HG03442 (cell line): ENCODE data around the gene TEX2.

Experiments
- ATAC-seq: cut with Tn5 transposase; IDR thresholded peaks from one replicate; pipeline ENCODE4 v1.9.1; 2021; ENCODE audit warnings: mild to moderate bottlenecking, moderate library complexity; ENCODE audit not compliant: unreplicated experiment

Gene TEX2

DNA sequence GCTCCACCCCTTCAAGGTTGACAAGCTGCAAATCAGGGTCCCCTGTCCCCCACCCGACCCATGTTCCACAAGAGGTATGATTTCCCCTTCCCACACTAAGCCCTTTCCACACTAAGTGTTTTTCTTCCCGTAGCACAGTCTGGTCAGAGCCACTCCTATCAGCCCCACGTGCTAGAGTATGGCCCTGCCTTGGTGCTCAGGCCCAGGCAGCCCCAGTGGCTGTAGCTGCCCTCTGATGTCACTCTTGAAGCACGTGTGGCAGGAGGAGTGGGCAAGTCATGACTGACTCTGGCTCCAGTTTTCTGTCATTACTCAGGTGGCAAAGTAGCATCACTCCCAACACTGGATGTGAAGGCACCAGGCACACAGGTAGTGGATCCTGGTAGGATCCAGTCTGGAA, 97.7 kb downstream of the TEX2 start:
- no peak for ATAC-seq

GRCh38 chr17:64164596-64165285, 98.3 kb downstream of the TEX2 start:
- ATAC-seq, result no peak

GRCh38 chr17:64163468-64163867, 99.6 kb downstream of the TEX2 start:
- ATAC-seq, result no peak

- no peak for ATAC-seq
Observed at GRCh38 chr17:64162554-64162953, 100.5 kb downstream of the TEX2 start.

DNA sequence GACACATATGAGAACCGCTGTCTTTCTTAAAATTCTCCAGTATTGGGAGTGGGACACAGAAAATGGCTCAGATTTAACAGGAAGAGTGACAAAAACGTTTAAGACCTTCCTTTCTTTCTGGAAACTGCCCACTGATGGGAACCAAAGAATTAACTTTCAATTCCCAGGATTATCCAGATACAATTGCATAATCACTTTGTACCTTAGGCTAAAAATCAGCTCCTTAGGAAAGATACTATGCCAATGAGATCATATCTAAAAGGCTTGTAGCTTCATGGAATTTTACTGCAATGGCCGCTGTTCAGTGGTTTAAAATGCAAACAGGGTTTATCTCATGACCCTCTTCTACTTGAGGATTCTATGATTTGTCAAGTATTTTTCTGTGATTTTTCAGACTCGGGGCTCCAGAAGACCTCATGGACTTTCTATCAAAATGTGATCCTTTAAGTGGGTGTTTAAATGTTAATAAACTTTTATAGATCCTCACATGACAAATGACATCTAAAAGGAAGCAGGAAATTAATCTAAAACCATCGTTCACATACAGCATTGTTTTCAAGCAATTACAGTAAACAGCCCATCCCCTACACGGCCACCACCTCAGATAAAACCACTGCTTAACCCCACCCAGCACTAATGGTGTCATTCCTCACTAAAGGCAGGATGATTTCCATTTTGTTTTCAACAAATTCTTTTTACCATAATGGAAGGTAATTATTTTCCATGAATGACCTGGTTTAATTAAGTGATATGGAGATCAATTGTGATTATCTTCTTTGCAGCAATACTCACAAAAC, 101.5 kb downstream of the TEX2 start:
- no peak for ATAC-seq

- ATAC-seq, result no peak
Observed at GRCh38 chr17:64160378-64160777, 102.7 kb downstream of the TEX2 start.

GRCh38 chr17:64158831-64159590, 104.0 kb downstream of the TEX2 start:
- no peak for ATAC-seq

GRCh38 chr17:64158406-64158805, 104.7 kb downstream of the TEX2 start:
- ATAC-seq, result no peak

- no peak for ATAC-seq
Observed at GRCh38 chr17:64157669-64158180, 105.3 kb downstream of the TEX2 start.

- no peak for ATAC-seq
Observed at GRCh38 chr17:64156670-64157069, 106.4 kb downstream of the TEX2 start.

GRCh38 chr17:64155751-64156544, 107.1 kb downstream of the TEX2 start:
- ATAC-seq, result no peak

- no peak for ATAC-seq
Observed at GRCh38 chr17:64155129-64155528, 107.9 kb downstream of the TEX2 start.

DNA sequence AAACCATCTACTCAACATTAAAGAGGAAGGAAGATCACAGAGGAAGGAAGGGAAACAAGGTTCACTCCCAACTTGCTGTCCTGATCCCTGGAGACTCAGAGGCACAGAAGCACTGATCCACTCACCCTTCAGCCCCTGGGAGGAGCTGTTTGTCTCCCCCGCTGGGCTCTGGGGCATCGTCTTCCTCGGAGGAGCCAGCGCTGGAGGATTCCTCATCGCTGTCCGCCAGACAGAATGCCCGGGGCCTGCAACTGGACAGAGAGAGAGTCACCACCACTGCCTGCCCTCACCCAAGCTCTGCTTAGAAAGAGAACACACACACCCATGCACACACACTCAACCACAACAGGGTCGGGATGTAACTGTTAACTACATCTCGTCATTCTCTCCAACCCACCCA, 108.3 kb downstream of the TEX2 start:
- no peak for ATAC-seq

GRCh38 chr17:64154313-64154695, 108.8 kb downstream of the TEX2 start:
- no peak for ATAC-seq

GRCh38 chr17:64153565-64154312, 109.3 kb downstream of the TEX2 start:
- no peak for ATAC-seq

DNA sequence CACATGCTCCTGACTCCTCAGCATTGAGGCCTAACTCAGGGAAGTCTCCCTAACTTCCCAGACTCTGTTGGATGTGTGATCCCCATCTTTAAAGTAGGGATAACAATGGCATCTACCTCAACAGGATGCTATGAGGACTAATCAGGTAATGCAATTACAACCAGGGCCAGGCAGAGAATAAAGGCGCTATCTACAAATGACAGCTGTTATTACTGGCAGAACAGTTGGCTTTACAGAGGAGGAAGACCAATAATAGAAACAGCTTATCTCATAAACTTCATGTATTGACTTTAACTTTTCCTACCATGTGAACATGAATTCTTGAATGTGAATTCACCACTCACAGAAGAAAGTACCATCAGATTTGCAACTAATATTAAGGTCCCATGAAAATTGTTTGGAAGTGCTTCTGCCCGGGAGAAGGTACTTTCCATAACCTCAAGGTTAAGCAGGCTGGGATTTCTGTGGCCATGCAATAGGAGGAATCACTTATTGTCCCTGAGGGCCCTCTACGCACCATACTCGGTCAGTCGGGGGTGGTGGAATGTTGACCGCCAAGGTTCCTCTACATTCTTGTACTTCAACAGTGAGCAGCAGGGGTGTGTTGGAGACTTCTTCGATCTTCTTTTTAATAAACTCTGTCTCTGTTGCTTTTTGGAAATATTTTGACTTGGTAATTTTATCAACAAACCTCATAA, 110.5 kb downstream of the TEX2 start:
- no peak for ATAC-seq

DNA sequence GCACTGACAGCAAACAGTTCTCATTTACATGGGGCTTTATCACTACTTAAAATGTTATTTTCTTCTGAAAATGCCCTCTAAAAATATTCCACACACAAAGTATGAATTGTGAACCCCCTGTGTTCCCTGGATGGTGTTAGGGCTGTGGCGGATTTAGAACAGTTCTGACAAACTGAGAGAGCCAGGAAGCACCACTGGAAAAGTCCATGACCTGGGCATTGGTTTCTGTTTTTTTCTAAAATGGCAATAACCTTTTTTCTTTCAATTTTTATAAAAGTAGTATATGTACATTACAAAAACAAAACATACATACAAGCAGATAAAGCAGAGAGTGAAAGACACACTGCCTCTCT, 112.1 kb downstream of the TEX2 start:
- no peak for ATAC-seq

DNA sequence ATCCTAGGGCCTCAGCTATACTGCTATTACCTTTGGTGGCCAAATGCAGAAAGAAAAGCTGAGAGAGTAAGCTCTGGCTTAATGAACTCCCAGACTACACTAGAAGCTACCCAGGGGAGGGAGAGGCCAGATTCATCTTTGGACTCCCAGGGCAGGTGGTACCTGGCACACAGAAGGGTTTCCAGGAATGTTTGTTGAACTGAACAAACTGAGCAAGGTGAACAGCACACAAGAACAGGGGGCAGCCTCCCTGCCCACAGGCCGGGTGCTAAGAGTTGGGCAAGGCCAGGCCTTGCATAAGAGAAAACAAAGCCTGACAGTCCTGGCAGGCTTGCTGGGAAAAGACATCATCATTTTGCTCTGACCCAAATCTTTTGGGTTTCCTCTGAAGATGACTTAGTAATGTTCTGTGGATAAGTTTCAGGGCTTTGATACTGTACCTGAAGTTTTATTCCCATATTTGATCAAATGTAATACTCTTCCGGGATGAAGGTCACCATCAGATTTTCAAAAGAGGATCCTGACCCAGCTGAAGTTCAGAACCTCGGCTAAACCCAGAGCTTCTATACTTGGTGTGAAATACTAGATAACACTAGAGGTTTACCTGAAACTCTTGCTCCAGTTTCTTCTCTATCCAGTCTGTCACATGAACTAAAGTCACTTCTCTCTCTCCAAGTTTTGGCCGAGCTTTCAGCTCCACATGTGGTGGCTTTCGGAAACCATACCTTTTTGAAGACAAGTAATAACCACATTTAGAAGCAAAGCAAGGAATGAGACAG, 112.6 kb downstream of the TEX2 start:
- ATAC-seq, result no peak

GRCh38 chr17:64149196-64149595, 113.9 kb downstream of the TEX2 start:
- ATAC-seq, result no peak
